ENCODE measurements around the gene SPTBN4. TPM values are rescaled to one million over a fixed set of nuclear protein-coding genes. Genes with fewer than 3 reads are reported as not detected.

The SPTBN4 gene
- total RNA-seq, 3 donors from 2014 or later, result 1.3 to 1.6 (median 1.6) TPM

DNA sequence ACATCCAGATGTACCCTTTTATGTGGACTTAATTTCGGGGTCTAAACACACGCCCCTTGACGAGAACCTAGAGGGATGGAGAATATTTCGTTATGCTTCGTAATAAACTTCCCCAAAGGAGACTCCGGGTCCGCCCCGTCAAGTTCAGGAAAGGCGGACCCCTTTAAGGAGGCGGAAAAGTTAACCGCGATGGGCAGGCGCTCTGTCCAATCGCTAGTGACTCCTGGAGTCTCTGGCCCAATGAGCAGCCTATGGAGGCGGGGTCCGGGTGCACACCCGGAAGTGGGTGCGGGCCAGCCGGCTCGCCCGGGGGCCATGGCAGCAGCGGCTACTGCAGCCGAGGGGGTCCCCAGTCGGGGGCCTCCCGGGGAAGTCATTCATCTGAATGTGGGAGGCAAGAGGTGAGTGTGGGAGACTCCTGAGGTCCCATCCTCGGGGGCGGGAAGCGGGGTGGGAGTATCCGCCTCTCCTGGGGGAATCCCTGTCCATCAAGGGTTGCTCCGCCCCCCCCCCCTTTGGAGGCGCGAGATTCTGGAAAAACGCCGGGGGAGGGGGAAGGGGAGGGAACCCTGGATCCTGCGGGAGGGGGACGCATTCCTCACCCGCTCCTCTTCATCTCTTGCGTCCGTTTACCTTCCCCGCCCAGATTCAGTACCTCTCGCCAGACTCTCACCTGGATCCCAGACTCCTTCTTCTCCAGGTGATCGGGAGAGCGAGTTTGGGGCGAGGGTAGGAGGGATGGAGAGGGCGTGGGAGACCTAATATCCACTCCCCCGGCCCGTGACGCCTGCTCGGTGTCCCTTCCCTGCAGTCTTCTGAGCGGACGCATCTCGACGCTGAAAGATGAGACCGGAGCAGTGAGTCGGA, 110.0 kb downstream of the SPTBN4 start, which contains the start of gene SHKBP1:
SHKBP1 (plus strand) TSS at position 289 of the 867 bp plus-strand sequence; CDS start at position 316, 27 bp downstream.
- TF ChIP-seq POLR2A (IDR thresholded peaks at IDR 0.05) (peak; percentile 51), POLR2AphosphoS5 (IDR thresholded peaks at IDR 0.05) (peak in 2 of 3 donors; percentile 61 to 77)
- TF ChIP-seq, protein P1, sequence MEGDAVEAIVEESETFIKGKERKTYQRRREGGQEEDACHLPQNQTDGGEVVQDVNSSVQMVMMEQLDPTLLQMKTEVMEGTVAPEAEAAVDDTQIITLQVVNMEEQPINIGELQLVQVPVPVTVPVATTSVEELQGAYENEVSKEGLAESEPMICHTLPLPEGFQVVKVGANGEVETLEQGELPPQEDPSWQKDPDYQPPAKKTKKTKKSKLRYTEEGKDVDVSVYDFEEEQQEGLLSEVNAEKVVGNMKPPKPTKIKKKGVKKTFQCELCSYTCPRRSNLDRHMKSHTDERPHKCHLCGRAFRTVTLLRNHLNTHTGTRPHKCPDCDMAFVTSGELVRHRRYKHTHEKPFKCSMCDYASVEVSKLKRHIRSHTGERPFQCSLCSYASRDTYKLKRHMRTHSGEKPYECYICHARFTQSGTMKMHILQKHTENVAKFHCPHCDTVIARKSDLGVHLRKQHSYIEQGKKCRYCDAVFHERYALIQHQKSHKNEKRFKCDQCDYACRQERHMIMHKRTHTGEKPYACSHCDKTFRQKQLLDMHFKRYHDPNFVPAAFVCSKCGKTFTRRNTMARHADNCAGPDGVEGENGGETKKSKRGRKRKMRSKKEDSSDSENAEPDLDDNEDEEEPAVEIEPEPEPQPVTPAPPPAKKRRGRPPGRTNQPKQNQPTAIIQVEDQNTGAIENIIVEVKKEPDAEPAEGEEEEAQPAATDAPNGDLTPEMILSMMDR (IDR thresholded peaks at IDR 0.05), result no peak
- intact Hi-C loops (cut with DNase I; ENCODE audit: low total_unique reads), result no loop called here
- no peaks in the 10 kb centered on the region for H3K9me3 ChIP-seq
- peak within 1 kb of the TSS; percentile 77 to 79 for H3K27ac ChIP-seq
- no peaks in the 10 kb centered on the region for H3K27me3 ChIP-seq
- no peaks in the 10 kb centered on the region for H3K36me3 ChIP-seq
- no peaks in the 10 kb centered on the region for H3K4me1 ChIP-seq
- peak; percentile 90 to 94 for DNase-seq (ENCODE audit: low spot score in 2 of 2)
- H3K4me3 ChIP-seq, result peak within 1 kb of the TSS; percentile 82 to 90 (median 85)

- Histone ChIP-seq H3K4me1 (no peaks in the 10 kb centered on the region), H3K27ac (no peak overlapping the region), H3K27me3 (no peaks in the 10 kb centered on the region), H3K9me3 (no peaks in the 10 kb centered on the region), H3K36me3 (no peaks in the 10 kb centered on the region), H3K4me3 (no peak overlapping the region)
- DNase-seq (ENCODE audit: low spot score in 2 of 2), result no peak
- no peak for TF ChIP-seq POLR2AphosphoS5 (IDR thresholded peaks at IDR 0.05)
- no peak for TF ChIP-seq POLR2A (IDR thresholded peaks at IDR 0.05)
- TF ChIP-seq, protein P1 (IDR thresholded peaks at IDR 0.05), result no peak
- intact Hi-C loops (cut with DNase I; ENCODE audit: low total_unique reads), result no loop called here
Observed at GRCh38 chr19:40578442-40578908, 111.7 kb downstream of the SPTBN4 start.

DNA sequence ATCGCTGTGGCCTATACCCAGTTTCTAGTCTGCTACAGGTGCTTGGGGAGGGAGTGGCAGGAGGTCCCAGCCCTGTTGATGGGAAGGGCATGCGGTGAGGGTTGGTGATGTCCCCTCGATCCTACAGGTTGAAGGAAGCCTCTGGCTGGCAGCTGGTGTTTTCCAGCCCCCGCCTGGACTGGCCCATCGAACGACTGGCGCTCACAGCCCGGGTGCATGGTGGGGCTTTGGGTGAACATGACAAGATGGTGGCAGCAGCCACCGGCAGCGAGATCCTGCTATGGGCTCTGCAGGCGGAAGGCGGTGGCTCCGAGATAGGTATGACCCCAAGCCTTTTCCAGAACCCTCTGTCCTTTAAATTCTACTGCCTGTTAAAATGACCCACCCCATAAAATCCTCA, 113.8 kb downstream of the SPTBN4 start:
- TF ChIP-seq, protein P1 (IDR thresholded peaks at IDR 0.05), result no peak
- TF ChIP-seq POLR2AphosphoS5 (IDR thresholded peaks at IDR 0.05) (no peak), POLR2A (IDR thresholded peaks at IDR 0.05) (no peak)
- Histone ChIP-seq H3K36me3 (no peaks in the 10 kb centered on the region), H3K27me3 (no peaks in the 10 kb centered on the region), H3K4me3 (no peak overlapping the region), H3K9me3 (no peaks in the 10 kb centered on the region), H3K27ac (no peak overlapping the region), H3K4me1 (no peaks in the 10 kb centered on the region)
- intact Hi-C loops (cut with DNase I; ENCODE audit: low total_unique reads), result no loop called here
- DNase-seq (ENCODE audit: low spot score in 2 of 2), result no peak

DNA sequence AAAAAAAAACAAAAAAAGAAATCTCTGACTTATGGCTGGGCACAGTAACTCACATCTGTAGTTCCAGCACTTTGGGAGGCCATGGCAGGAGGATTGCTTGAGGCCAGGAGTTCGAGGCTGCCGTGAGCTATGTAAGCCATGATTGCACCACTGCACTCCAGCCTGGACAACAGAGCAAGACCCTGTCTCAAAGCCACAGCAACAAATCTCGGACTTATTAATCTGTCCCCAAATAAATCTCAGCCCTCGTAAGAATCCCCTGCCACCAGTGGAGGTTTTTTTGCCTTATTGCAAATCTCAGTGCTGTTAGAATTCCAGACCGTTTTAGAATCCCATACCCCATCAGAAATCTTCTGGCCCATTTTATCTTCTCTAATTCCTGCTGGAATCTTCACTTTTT, 114.7 kb downstream of the SPTBN4 start:
- DNase-seq (ENCODE audit: low spot score in 2 of 2), result no peak
- intact Hi-C loops (cut with DNase I; ENCODE audit: low total_unique reads), result no loop called here
- no peaks in the 10 kb centered on the region for H3K9me3 ChIP-seq
- no peaks in the 10 kb centered on the region for H3K27me3 ChIP-seq
- no peak overlapping the region for H3K4me3 ChIP-seq
- H3K4me1 ChIP-seq, result no peaks in the 10 kb centered on the region
- H3K36me3 ChIP-seq, result no peaks in the 10 kb centered on the region
- H3K27ac ChIP-seq, result no peak overlapping the region
- TF ChIP-seq, protein P1 (IDR thresholded peaks at IDR 0.05), result no peak
- TF ChIP-seq POLR2AphosphoS5 (IDR thresholded peaks at IDR 0.05), result no peak
- no peak for TF ChIP-seq POLR2A (IDR thresholded peaks at IDR 0.05)

DNA sequence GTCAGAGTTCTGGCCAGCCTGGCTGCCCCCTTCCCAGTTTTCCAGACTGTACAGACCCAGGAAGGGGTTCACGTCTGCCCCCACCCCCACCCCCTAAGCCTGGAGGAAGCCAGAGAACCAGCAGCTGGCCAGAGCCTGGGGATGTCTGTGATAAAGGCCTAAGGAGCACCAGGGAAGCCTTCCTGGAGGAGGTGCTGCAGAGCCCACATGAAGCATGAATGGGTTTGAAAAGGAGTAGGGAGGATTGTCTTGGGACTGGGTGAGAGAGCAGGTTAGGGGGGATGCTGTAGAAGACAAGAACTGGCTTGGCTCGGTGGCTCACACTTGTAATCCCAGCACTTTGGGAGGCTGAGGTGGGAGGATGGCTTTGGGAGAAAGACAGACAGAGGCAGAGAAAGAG, 115.7 kb downstream of the SPTBN4 start:
- H3K27me3 ChIP-seq, result no peaks in the 10 kb centered on the region
- H3K4me3 ChIP-seq, result no peak overlapping the region
- no peak for TF ChIP-seq POLR2AphosphoS5 (IDR thresholded peaks at IDR 0.05)
- TF ChIP-seq POLR2A (IDR thresholded peaks at IDR 0.05), result no peak
- TF ChIP-seq, protein P1 (IDR thresholded peaks at IDR 0.05), result no peak
- intact Hi-C loops (cut with DNase I; ENCODE audit: low total_unique reads), result no loop called here
- no peaks in the 10 kb centered on the region for H3K9me3 ChIP-seq
- H3K27ac ChIP-seq, result no peak overlapping the region
- no peak for DNase-seq (ENCODE audit: low spot score in 2 of 2)
- no peaks in the 10 kb centered on the region for H3K4me1 ChIP-seq
- H3K36me3 ChIP-seq, result no peaks in the 10 kb centered on the region
